Astrocyte (in vitro differentiated cells and primary cell): ENCODE measurements around the gene ARPIN. TPM values are rescaled to one million over a fixed set of nuclear protein-coding genes. Genes with fewer than 3 reads are reported as not detected.

ENCODE experiments used
- DNase-seq: peaks from one replicate; pipeline ENCODE4 v3.0.0-alpha.2; 2010; ENCODE audit warnings: low read depth
- FAIRE-seq: peaks from 2 replicates; lab custom pipeline; 2011; peaks lifted over from hg19 to GRCh38; lab: Jason Lieb, UNC
- H2AFZ ChIP-seq: 2 replicates; pipeline ENCODE4 v1.6.0; 2012; ENCODE audit warnings: low read depth, low read length, inconsistent platforms
- H3K27ac ChIP-seq: 2 replicates; pipeline ENCODE4 v1.5.1; 2011; ENCODE audit warnings: low read depth, low read length, inconsistent platforms
- H3K27me3 ChIP-seq: 2 replicates; pipeline ENCODE4 v1.6.0; 2011; ENCODE audit warnings: low read length, inconsistent platforms; ENCODE audit not compliant: insufficient read depth
- H3K36me3 ChIP-seq: 2 replicates; pipeline ENCODE4 v1.5.1; 2011; ENCODE audit warnings: low read length, inconsistent platforms; ENCODE audit not compliant: insufficient read depth
- H3K4me1 ChIP-seq: 2 replicates; pipeline ENCODE4 v1.5.1; 2011; ENCODE audit warnings: low read length, inconsistent platforms; ENCODE audit not compliant: insufficient read depth
- H3K4me2 ChIP-seq: 2 replicates; pipeline ENCODE4 v1.6.0; 2012; ENCODE audit warnings: low read length, inconsistent platforms
- H3K4me3 ChIP-seq: 2 replicates; pipeline ENCODE4 v1.5.1; 2011; ENCODE audit warnings: low read depth, mild to moderate bottlenecking, low read length, inconsistent platforms; ENCODE audit not compliant: insufficient read depth
- H3K79me2 ChIP-seq: 2 replicates; pipeline ENCODE4 v1.6.0; 2012; ENCODE audit warnings: mild to moderate bottlenecking, low read length, inconsistent platforms; ENCODE audit not compliant: insufficient read depth
- H3K9ac ChIP-seq: 2 replicates; pipeline ENCODE4 v1.6.0; 2012; ENCODE audit warnings: mild to moderate bottlenecking, low read length, inconsistent platforms
- H3K9me3 ChIP-seq: 2 replicates; pipeline ENCODE4 v1.5.1; 2012; ENCODE audit warnings: low read depth, mild to moderate bottlenecking, low read length, inconsistent platforms; ENCODE audit not compliant: insufficient read depth
- H4K20me1 ChIP-seq: 2 replicates; pipeline ENCODE4 v1.6.0; 2012; ENCODE audit warnings: low read length, inconsistent platforms; ENCODE audit not compliant: insufficient read depth
- H3K27ac Mint-ChIP-seq: one replicate; pipeline ENCODE4 v1.8.0; 2021; ENCODE audit warnings: mild to moderate bottlenecking, mixed read lengths; ENCODE audit not compliant: unreplicated experiment
- H3K27me3 Mint-ChIP-seq: one replicate; pipeline ENCODE4 v1.8.0; 2021; ENCODE audit warnings: low read depth, mixed read lengths; ENCODE audit not compliant: unreplicated experiment
- H3K36me3 Mint-ChIP-seq: one replicate; pipeline ENCODE4 v1.8.0; 2021; ENCODE audit warnings: low read depth, mixed read lengths; ENCODE audit not compliant: unreplicated experiment
- H3K4me1 Mint-ChIP-seq: one replicate; pipeline ENCODE4 v1.8.0; 2021; ENCODE audit warnings: low read depth, mixed read lengths; ENCODE audit not compliant: unreplicated experiment
- H3K4me3 Mint-ChIP-seq: one replicate; pipeline ENCODE4 v1.8.0; 2021; ENCODE audit warnings: mild to moderate bottlenecking, moderate library complexity, mixed read lengths; ENCODE audit not compliant: unreplicated experiment
- H3K9me3 Mint-ChIP-seq: one replicate; pipeline ENCODE4 v1.8.0; 2021; ENCODE audit warnings: mild to moderate bottlenecking, mixed read lengths; ENCODE audit not compliant: unreplicated experiment
- EZH2 ChIP-seq: IDR thresholded peaks from 2 replicates; pipeline ENCODE4 v1.6.1; 2012; ENCODE audit warnings: mild to moderate bottlenecking, low read length, inconsistent platforms; ENCODE audit not compliant: insufficient read depth
- total RNA-seq: library from RNA; stranded (reverse); gene quantifications from 2 replicates; pipeline ENCODE4 v1.2.1, GENCODE V29; 2021
- TF ChIP-seq, protein P1 (sequence below): IDR thresholded peaks from 2 replicates; pipeline ENCODE4 v1.5.1; 2011; ENCODE audit warnings: low read depth, mild to moderate bottlenecking, inconsistent platforms, low read length, moderate library complexity; ENCODE audit not compliant: insufficient read depth

The ARPIN gene
- total RNA-seq, 1 donor from 2014 or later: 4.8 TPM

DNA sequence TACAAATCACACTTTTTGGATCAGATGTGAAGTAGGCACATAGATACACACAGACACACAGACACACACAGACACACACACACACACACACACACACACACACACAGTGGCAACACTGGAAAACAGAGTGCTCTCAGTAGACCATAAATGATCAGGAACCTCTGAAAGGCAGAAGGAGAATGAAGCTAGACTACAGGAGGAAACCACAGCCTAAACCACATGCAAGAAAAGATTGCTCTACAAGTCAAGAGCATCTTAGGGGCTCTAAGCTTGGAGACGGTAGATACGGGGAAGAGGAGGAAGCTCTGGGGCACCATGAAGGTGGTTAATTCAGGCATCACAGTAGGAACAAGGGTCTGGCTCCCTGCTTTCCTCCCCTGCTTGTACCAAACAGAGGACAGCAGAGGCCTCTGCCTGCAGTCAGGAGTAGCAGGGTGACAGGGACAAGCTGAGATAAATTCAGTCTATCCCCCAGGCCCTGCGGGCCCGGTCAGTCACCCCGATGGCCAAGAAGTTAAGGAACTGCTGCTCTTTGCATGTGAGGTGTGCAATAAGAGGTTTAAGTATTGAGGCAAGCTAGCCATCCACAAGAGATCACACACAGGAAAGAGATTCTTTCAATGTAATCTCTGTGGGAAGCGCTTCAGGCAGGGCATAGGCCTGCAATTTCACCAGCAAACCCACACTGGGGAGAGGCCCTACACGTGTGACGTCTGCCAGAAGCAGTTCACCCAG lies 23.5 kb upstream of the ARPIN start:
- no peak overlapping the region for H3K27ac ChIP-seq

DNA sequence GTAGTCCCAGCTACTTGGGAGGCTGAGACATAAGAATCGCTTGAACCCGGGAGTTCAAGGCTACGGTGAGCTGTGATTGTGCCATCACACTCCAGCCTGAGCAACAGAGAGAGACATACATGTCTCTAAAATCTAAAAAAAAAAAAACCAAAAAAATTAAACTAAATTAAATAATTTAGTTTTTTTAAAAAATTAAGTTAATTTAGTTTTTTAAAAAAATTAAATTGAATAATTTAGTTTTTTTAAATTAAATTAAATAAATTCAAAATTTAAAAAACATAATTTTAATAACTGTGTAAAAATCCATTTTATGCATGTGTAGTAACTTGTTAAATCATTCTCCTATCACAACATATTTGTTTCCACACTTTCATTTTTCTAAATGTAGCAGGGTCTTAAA lies 20.1 kb upstream of the ARPIN start:
- Histone ChIP-seq H3K36me3 (no peaks in the 10 kb centered on the region), H3K27me3 (peaks cover 5% of the 10 kb centered on the region), H3K9ac (no peak overlapping the region), H3K4me3 (no peak overlapping the region), H3K27ac (no peak overlapping the region), H3K79me2 (no peaks in the 10 kb centered on the region), H3K9me3 (no peaks in the 10 kb centered on the region), H3K4me1 (no peaks in the 10 kb centered on the region), H2AFZ (no peak overlapping the region), H3K4me2 (no peak overlapping the region), H4K20me1 (no peaks in the 10 kb centered on the region)
- H3K4me3 Mint-ChIP-seq: no peak overlapping the region
- no peak for FAIRE-seq
- H3K4me1 Mint-ChIP-seq: peaks cover 2% of the 10 kb centered on the region
- H3K27ac Mint-ChIP-seq: no peak overlapping the region
- H3K27me3 Mint-ChIP-seq: peaks cover 24% of the 10 kb centered on the region
- no peak for DNase-seq
- H3K9me3 Mint-ChIP-seq: no peaks in the 10 kb centered on the region
- H3K36me3 Mint-ChIP-seq: no peaks in the 10 kb centered on the region
- TF ChIP-seq, protein P1, sequence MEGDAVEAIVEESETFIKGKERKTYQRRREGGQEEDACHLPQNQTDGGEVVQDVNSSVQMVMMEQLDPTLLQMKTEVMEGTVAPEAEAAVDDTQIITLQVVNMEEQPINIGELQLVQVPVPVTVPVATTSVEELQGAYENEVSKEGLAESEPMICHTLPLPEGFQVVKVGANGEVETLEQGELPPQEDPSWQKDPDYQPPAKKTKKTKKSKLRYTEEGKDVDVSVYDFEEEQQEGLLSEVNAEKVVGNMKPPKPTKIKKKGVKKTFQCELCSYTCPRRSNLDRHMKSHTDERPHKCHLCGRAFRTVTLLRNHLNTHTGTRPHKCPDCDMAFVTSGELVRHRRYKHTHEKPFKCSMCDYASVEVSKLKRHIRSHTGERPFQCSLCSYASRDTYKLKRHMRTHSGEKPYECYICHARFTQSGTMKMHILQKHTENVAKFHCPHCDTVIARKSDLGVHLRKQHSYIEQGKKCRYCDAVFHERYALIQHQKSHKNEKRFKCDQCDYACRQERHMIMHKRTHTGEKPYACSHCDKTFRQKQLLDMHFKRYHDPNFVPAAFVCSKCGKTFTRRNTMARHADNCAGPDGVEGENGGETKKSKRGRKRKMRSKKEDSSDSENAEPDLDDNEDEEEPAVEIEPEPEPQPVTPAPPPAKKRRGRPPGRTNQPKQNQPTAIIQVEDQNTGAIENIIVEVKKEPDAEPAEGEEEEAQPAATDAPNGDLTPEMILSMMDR: no peak

More for the DNA sequence above, 23.5 kb upstream of the ARPIN start:
- DNase-seq (no peak), FAIRE-seq (no peak)
- H3K9me3 ChIP-seq: no peaks in the 10 kb centered on the region
- H4K20me1 ChIP-seq: no peaks in the 10 kb centered on the region
- H3K27me3 Mint-ChIP-seq: peaks cover 17% of the 10 kb centered on the region
- no peaks in the 10 kb centered on the region for H3K79me2 ChIP-seq
- H3K27me3 ChIP-seq: peaks cover 2% of the 10 kb centered on the region
- H3K9me3 Mint-ChIP-seq: no peaks in the 10 kb centered on the region
- no peak overlapping the region for H3K4me2 ChIP-seq
- TF ChIP-seq, protein P1: no peak
- no peak for TF ChIP-seq EZH2
- no peaks in the 10 kb centered on the region for H3K36me3 Mint-ChIP-seq
- no peak overlapping the region for H3K4me3 ChIP-seq
- no peak overlapping the region for H3K9ac ChIP-seq
- peaks cover 2% of the 10 kb centered on the region for H3K4me1 Mint-ChIP-seq
- H3K36me3 ChIP-seq: no peaks in the 10 kb centered on the region
- H2AFZ ChIP-seq: no peak overlapping the region
- no peak overlapping the region for H3K4me3 Mint-ChIP-seq
- H3K4me1 ChIP-seq: no peaks in the 10 kb centered on the region
- H3K27ac Mint-ChIP-seq: no peak overlapping the region

DNA sequence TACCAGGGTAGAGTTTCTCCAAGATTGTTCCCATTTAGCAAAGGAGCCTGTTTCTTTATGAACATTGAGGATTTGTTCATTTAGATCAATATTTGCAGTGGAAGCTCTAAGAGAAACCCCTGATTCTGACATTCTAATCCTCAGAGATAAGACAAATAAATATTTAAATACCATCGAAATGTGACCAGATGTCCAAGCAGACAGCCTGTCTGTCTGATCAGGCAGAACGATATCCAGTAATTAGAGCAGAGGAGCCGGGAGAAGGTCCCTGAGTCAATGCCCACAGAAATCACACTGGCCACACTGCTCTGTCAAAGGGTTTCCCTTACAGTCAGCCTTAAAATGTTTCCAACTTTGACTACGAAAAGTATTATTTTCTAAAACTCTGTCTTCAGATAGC lies 15.7 kb upstream of the ARPIN start:
- Mint-ChIP-seq H3K4me3 (no peak overlapping the region), H3K27me3 (peaks cover 20% of the 10 kb centered on the region), H3K4me1 (no peaks in the 10 kb centered on the region), H3K27ac (no peak overlapping the region), H3K36me3 (no peaks in the 10 kb centered on the region), H3K9me3 (no peaks in the 10 kb centered on the region)
- H3K9me3 ChIP-seq: no peaks in the 10 kb centered on the region
- H3K4me2 ChIP-seq: no peak overlapping the region
- H3K79me2 ChIP-seq: no peaks in the 10 kb centered on the region
- H4K20me1 ChIP-seq: no peaks in the 10 kb centered on the region
- H3K36me3 ChIP-seq: no peaks in the 10 kb centered on the region
- H3K4me3 ChIP-seq: no peak overlapping the region
- DNase-seq: no peak
- TF ChIP-seq, protein P1: no peak
- no peak for TF ChIP-seq EZH2
- no peak overlapping the region for H3K9ac ChIP-seq
- no peak overlapping the region for H3K27ac ChIP-seq
- H3K4me1 ChIP-seq: no peaks in the 10 kb centered on the region
- no peak overlapping the region for H2AFZ ChIP-seq
- peaks cover 5% of the 10 kb centered on the region for H3K27me3 ChIP-seq
- FAIRE-seq: no peak
